Left lobe of liver (tissue), 2 donors: ENCODE data around the gene ACOXL. TPM values are rescaled to one million over a fixed set of nuclear protein-coding genes. Genes with fewer than 3 reads are reported as not detected.
A peak's percentile ranks its signal among the peaks of the same experiment; 100 is the strongest.

ENCODE experiments used
- ATAC-seq: fragments of 200-7000 bp; cut with Tn5 transposase; one replicate; pipeline ENCODE4 v1.9.1; 2020; ENCODE audit warnings: mild to moderate bottlenecking, moderate library complexity
- DNase-seq: peaks from one replicate; pipeline ENCODE4 v3.0.0-alpha.2; 2020; ENCODE audit warnings: low spot score
- total RNA-seq: library from RNA; stranded (reverse); gene quantifications from one replicate; pipeline ENCODE4 v1.2.1, GENCODE V29; 2021
- donor health status: DM: no; HTN: no; CAD: no; lungs with moderate emphysema.
- donor health status: DM: no; HTN: yes; CAD: no.

ACOXL gene
- total RNA-seq, 1 donor from 2014 or later: not detected

DNA sequence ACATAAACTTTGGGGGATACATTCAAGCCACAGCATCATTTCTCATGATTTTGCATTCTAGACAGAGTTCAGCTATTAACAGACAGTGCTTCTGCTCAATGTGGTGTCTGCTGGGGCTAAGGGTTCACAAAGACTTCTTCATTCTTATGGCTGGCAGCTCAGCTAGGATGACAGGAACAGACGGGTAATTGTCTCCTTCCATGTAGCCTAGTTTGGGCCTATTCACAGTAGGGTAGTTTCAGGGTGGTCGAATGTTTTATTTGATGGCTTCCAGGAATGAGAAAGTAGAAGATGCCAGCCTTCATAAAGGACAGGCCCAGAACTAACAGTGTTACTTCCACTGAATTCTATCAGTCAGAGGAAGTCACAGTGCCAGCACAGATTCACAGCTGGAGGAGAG is 362.3 kb downstream of the ACOXL start:
- ATAC-seq (no peak), DNase-seq (no peak)

DNA sequence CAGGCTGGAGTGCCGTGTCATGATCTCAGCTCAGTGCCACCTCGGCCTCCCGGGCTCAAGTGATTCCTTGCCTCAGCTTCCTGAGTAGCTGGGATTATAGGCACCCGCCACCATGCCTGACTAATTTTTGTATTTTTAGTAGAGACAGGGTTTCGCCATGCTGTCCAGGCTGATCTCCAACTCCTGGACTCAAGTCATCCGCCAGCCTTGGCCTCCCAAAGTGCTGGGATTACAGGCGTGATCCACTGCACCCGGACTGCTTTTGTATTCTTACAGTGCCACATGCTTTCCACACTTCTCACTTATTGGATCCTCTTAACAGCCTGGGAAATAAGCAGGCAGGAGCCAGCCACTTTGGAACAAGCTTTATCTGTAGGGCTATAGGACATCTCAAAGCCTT is 363.1 kb downstream of the ACOXL start:
- DNase-seq: no peak
- ATAC-seq: no peak

- ATAC-seq (no peak), DNase-seq (no peak)
These were observed 367.0 kb downstream of the ACOXL start for GRCh38 chr2:111099402-111099801.

DNA sequence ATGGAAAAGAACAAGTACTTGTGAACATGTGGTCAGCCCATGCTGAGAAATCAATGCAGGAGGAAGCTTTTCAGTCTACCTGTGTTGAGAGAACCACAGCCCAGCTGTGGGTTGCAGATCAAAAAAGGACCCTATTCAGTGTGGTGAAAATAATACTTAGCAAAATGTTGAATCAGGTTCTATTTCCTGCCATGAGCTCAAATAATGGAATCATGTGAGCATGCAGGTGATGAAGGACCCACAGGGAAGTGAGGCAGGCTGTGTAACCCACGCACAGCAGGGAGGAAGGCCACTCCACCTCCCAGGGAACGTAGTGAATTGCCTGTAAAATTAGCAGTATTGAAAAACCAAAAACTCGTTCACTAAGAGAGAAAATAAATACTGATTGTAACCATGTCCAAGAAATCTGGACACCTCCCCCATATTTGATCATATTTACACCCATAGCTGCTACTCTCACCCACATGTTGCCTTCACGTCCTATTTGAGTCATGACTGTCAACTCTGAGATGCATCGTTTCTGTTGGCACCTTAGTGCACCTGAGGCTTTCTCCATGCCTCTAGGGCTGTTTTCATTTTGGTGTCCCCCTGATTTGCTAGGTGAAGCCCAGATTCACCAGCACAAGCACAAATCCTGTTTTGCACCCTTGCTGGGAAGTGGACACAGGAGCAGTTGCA is 367.9 kb downstream of the ACOXL start:
- no peak for DNase-seq
- no peak for ATAC-seq

DNA sequence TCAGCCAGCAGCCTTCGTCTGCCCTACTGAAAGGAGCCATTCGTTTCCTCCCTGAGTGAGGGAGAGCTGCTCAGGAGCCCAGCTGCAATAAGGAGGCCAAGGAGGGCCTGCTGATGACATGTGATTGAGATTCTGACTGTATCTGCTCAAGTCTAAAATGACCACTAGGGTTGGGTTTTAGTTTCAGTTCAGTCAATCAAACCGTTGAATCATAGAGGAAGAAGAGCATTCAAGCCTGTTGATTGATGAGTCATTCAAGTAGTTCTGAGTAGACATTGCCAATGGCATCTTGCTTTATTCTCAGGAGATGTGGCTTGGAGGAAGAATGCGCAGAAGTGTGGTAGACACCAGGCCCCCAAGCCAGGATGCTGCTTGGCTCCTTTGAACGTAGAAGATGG is 368.4 kb downstream of the ACOXL start:
- no peak for ATAC-seq
- DNase-seq: no peak

DNA sequence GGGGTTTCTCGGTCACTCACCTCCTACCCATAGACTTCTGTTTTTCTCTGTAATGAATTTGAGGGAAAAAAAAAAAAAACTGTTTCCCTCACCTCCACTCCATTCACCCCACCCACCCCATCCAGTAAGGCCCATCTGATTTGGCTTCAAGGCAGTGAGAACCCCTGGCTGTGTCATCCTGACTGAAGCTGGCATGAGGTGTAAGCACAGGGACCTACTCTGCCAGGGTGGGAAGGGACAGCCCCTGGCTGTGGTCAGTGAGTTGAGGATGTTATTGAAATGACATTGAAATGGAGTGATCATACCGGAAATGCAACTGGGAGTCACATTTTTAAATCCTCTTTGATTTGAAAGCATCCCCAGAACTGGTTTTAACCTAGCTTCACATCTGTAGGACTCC is 369.2 kb downstream of the ACOXL start:
- no peak for DNase-seq
- no peak for ATAC-seq

GRCh38 chr2:111102216-111102615 is 369.8 kb downstream of the ACOXL start:
- no peak for DNase-seq

DNA sequence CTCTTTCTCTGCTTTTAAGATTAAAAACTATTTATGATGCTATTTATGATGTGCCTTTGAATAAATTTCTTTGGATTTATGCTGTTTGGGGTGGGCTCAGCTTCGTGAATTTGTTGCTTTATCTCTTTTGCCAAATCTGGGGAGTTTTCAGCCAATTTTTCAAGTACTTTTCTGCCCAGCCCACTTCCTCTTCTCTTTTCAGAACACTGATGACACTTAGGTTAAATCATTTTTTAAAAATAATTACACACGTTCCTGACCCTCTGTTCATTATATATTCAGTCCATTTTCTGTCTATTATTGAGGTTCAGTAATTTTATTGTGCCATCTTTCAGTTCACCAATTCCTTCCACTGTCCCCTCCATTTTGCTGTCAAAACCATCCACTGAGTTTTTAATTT is 373.6 kb downstream of the ACOXL start:
- ATAC-seq (no peak), DNase-seq (no peak)

More at GRCh38 chr2:111102216-111102615, 369.8 kb downstream of the ACOXL start:
- no peak for ATAC-seq

DNA sequence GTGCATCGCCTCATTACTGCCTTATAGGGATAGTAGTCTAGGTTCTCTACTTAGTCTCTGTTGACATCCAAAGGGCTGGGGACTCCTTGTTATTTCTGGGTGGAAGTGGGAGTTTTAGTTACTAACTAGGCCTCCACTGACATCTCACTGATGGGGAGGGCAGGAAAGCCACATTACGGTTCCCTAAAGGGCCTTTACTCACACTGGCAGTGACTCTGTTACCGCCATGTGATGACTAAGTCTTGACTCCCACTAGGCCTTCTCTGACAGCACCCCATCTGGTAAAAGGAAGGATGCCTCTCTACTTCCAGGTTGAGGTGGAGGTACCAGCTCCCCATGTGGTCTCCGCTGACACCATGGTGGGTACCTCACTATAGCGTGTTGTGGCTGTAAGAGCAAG is 374.3 kb downstream of the ACOXL start:
- DNase-seq (no peak), ATAC-seq (no peak)

DNA sequence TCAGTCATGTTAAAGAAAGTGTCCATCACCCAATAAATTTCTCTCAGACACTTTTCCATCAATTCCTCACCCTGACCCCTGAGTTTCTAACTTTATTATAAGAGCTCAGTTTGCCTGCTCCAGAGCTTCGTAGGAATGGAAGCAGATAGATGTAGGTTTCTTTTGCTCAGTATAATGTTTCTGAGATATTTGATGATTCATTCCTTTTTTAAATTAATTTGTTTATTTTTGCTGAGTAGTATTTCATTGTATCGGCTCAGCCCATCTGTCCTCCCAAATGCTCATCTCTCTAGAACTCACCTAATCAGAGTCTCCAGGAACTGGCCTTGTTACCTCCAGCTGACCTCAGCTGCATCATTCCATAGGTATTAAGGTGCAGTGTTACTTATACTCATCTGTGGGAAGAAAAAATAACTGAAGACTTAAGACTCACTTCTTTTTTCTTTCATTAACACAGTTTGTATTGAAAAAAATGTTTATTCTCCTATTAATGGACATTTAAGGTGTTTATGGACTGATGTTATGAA is 376.4 kb downstream of the ACOXL start:
- DNase-seq (no peak), ATAC-seq (no peak)

- ATAC-seq (no peak), DNase-seq (no peak)
These were observed 378.9 kb downstream of the ACOXL start for GRCh38 chr2:111111101-111111755.

GRCh38 chr2:111113838-111114237 is 381.5 kb downstream of the ACOXL start:
- ATAC-seq: no peak
- no peak for DNase-seq

DNA sequence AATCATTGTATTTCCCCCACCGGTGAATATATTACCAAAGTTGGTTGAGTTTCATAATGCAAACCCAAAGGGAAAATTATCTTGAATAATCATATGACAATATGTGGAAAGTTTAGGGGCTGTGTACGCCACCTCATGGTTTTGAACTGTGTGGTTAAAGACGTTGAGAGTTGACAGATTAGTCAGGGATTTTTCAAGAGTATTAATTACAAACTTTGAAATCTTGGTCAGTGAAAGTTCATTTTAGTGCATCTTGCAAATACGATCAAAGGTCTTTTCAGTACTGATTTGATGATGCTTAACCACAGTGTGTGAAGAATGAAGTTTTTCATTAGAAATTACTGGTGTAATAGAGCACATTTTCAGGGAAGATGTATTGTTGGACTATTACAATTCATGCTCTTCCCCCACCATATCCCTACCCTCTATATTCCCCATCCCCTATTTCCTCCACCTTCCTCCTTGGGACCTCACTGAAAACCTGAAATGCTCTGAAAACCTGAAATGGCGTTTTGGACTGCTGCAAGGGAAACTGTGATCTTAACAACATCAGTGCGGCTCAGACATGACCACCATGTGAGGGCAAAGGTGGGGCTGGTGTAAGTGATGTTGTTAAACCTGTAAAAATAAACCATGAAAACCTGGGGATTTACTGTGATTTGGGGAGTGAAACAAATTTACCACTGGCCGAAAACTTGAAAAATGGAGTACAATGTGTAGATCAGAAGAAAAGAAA is 383.8 kb downstream of the ACOXL start:
- ATAC-seq: no peak

GRCh38 chr2:111116843-111117597 is 384.6 kb downstream of the ACOXL start:
- DNase-seq (peak; percentile 80), ATAC-seq (peak; percentile 63)

More for the DNA sequence above, 383.8 kb downstream of the ACOXL start:
- DNase-seq: no peak

DNA sequence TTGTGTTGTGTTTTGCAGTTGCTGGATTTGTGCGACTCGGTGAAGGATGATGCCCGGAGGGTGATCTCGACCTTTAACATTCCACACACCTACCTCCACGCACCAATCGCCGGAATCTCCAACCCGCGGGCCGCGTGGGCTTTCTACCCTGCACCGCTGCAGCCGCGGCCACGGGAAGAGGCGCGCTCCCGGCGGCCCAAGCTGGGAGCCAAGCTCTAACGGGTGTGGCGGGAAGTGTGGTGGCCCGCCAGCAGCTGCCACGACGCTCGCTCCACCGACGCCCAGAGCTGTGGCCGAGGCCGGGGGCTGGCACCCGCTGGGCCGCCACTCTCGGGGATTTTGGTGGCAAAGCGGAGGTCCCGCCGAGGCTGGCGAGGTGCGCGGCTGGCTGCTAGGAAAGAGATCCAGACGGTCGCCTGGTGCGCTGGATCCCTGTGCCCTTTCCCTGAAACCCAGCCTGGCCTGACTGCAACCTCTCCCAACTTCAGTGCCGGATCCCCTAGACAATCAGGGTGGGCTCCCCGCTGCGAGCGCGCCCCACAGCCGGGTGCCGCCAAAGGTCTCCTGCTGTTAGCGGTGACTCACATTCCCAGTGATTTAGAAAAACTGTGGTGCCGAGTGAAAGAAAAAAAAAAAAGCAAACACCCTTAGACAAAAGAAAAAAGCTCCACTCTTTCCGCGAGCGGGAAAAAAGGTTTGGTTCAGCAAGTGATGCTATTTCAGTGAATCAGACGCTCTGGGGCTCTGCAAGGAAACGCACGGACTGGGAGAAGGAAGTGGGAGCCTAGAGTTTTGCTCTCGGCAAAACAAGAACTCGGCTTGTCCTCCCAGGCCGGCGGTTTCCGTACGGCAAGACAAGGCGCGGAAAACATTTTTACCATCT is 385.5 kb downstream of the ACOXL start:
- DNase-seq (peak; percentile 52), ATAC-seq (no peak)

GRCh38 chr2:111118481-111118980 is 386.2 kb downstream of the ACOXL start:
- DNase-seq: no peak
- no peak for ATAC-seq

- ATAC-seq: no peak
These were observed 386.8 kb downstream of the ACOXL start for GRCh38 chr2:111118981-111119821.

GRCh38 chr2:111119822-111120252 is 387.5 kb downstream of the ACOXL start:
- ATAC-seq (no peak), DNase-seq (no peak)

More at GRCh38 chr2:111118981-111119821, 386.8 kb downstream of the ACOXL start:
- DNase-seq: no peak
